ENCODE measurements around the gene BLNK. TPM values are rescaled to one million over a fixed set of nuclear protein-coding genes. Genes with fewer than 3 reads are reported as not detected.

Gene BLNK
- polyA plus RNA-seq, 2 of the 4 experiments (the other 2 are of a cell fraction) = not detected

DNA sequence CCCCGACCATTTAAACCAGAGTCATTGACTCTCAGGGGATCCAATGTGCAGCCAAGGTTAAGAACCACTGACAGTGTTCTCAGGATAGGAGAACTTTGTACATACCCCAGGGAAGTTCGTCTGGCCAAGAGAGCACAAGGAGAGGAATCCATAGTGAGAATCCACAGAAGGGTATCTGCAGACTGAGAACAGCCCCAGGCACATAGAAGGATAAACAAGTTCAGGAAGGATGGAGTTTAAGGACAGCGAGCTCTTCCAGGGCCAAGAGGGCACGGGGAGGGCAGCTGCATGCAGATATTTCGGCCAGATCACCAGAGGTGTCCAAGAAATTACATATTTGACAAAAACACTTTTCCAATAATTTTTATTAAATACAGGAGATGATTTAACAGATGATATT, 16.4 kb downstream of the BLNK start:
- 46% methylated on average over 5 of the region's 5 CpGs for WGBS (ENCODE audit: missing lambda C conversion rate)
- ATAC-seq = no peak
- ChIA-PET POLR2A (no interaction called here), CTCF (interaction anchor here (0.6 kb wide), 1 partner anchor 75 kb away, joined by 3 read pairs; no protein-coding TSS in a partner anchor)
- Histone ChIP-seq H3K4me2 (no peak overlapping the region), H3K27ac (no peak overlapping the region), H3K4me1 (no peaks in the 10 kb centered on the region), H3K9me3 (no peaks in the 10 kb centered on the region), H3K4me3 (no peak overlapping the region)
- no peak for TF ChIP-seq EHMT2 (IDR thresholded peaks at IDR 0.05; ENCODE audit: low read depth)
- TF ChIP-seq POLR2A (IDR thresholded peaks at IDR 0.05; ENCODE audit: low read length) = no peak
- TF ChIP-seq ZNF302 (CRISPR knock-in tag; IDR thresholded peaks at IDR 0.05) = no peak
- TF ChIP-seq KDM1A (IDR thresholded peaks at IDR 0.05; ENCODE audit: low read depth) = no peak
- TF ChIP-seq RCOR1 (IDR thresholded peaks at IDR 0.05; ENCODE audit: low read depth, low read length) = no peak
- TF ChIP-seq RAD21 (conservative IDR thresholded peaks at IDR 0.05 in 1 of 2, IDR thresholded peaks at IDR 0.05 in 1 of 2) = no peak
- TF ChIP-seq MAFK (IDR thresholded peaks at IDR 0.05; ENCODE audit: partially characterized antibody) = no peak
- TF ChIP-seq HOXA7 (CRISPR knock-in tag; IDR thresholded peaks at IDR 0.05) = no peak
- no peak for TF ChIP-seq CHD2 (IDR thresholded peaks at IDR 0.05; ENCODE audit: low read length, partially characterized antibody)
- no peak for TF ChIP-seq RNF2 (IDR thresholded peaks at IDR 0.05; ENCODE audit: borderline replicate concordance, low read depth)
- TF ChIP-seq, protein P1, sequence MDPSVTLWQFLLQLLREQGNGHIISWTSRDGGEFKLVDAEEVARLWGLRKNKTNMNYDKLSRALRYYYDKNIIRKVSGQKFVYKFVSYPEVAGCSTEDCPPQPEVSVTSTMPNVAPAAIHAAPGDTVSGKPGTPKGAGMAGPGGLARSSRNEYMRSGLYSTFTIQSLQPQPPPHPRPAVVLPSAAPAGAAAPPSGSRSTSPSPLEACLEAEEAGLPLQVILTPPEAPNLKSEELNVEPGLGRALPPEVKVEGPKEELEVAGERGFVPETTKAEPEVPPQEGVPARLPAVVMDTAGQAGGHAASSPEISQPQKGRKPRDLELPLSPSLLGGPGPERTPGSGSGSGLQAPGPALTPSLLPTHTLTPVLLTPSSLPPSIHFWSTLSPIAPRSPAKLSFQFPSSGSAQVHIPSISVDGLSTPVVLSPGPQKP (IDR thresholded peaks at IDR 0.05; ENCODE audit: low read depth, low read length) = no peak
- no peak for TF ChIP-seq POLR2AphosphoS2 (conservative IDR thresholded peaks at IDR 0.05; ENCODE audit: low read length)
- no peak for TF ChIP-seq FOSB (CRISPR knock-in tag; IDR thresholded peaks at IDR 0.05)
- FAIRE-seq = no peak
- DNase-seq (ENCODE audit: low read depth in 1 of 2, low spot score in 1 of 2) = no peak

DNA sequence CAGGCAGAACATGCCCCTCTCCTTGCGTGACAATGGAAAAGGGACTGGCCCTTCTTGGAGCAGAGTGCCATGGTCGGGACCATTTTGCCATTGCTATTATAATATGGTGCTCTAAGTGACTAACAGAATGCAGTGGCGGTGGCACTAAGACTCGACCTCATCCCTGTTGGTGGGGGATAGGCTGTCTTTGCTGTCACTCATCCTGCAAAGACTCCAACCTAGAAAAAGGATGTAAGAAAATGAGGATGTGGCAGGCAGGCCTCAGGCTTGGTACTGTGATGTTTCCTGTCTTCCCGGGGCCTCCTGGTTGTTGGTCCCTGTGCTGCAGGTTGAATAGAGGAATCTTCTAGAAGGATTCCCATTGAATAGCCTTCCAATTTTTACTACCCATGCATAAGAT, 18.6 kb downstream of the BLNK start:
- POLR2A ChIA-PET = no interaction called here

DNA sequence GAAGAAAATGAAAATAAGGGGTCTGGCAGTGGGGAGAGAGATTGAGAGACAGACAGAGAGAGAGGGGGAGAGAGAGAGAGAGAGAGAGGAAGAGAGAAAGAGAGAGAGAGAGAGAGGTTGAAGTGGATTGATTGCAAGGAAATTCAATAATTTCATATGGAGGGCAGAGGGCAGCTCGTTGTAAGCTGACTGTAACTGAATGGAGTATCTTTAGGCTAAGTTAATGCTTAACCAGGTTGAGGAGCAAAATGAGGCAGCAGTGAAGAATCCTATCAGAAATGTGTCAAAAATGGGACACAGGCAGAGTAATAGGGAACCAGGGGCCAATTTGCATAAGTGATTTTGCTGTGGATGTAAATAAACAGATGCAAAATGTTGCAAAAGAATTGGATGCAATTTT, 21.0 kb downstream of the BLNK start:
- no peak overlapping the region for H3K4me3 ChIP-seq
- WGBS (ENCODE audit: missing lambda C conversion rate) = 0% methylated on average over 1 of the region's 1 CpG
- ChIA-PET POLR2A (no interaction called here), CTCF (interaction anchor here (0.6 to 2.3 kb wide), 4 partner anchors 13 to 233 kb away, joined by 3 to 8 read pairs (median 4); no protein-coding TSS in a partner anchor)
- H3K9me3 ChIP-seq = no peaks in the 10 kb centered on the region
- no peak overlapping the region for H3K4me2 ChIP-seq
- H3K4me1 ChIP-seq = no peaks in the 10 kb centered on the region
- no peak overlapping the region for H3K27ac ChIP-seq
- DNase-seq (ENCODE audit: low read depth in 1 of 2, low spot score in 1 of 2) = no peak
- no peak for ATAC-seq
- no peak for FAIRE-seq
- TF ChIP-seq RFX5 (IDR thresholded peaks at IDR 0.05) (no peak), TP53 (CRISPR knock-in tag; IDR thresholded peaks at IDR 0.05) (no peak), CEBPB (IDR thresholded peaks at IDR 0.05) (no peak), MAZ (IDR thresholded peaks at IDR 0.05; ENCODE audit: borderline replicate concordance, low read depth, low read length) (no peak), HDAC2 (IDR thresholded peaks at IDR 0.05) (no peak), POLR2A (IDR thresholded peaks at IDR 0.05; ENCODE audit: low read length) (no peak), CHD2 (IDR thresholded peaks at IDR 0.05; ENCODE audit: low read length, partially characterized antibody) (no peak), KDM1A (IDR thresholded peaks at IDR 0.05; ENCODE audit: low read depth) (no peak)
- TF ChIP-seq, protein P2, sequence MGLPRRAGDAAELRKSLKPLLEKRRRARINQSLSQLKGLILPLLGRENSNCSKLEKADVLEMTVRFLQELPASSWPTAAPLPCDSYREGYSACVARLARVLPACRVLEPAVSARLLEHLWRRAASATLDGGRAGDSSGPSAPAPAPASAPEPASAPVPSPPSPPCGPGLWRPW (IDR thresholded peaks at IDR 0.05) = no peak
- TF ChIP-seq, protein P3, sequence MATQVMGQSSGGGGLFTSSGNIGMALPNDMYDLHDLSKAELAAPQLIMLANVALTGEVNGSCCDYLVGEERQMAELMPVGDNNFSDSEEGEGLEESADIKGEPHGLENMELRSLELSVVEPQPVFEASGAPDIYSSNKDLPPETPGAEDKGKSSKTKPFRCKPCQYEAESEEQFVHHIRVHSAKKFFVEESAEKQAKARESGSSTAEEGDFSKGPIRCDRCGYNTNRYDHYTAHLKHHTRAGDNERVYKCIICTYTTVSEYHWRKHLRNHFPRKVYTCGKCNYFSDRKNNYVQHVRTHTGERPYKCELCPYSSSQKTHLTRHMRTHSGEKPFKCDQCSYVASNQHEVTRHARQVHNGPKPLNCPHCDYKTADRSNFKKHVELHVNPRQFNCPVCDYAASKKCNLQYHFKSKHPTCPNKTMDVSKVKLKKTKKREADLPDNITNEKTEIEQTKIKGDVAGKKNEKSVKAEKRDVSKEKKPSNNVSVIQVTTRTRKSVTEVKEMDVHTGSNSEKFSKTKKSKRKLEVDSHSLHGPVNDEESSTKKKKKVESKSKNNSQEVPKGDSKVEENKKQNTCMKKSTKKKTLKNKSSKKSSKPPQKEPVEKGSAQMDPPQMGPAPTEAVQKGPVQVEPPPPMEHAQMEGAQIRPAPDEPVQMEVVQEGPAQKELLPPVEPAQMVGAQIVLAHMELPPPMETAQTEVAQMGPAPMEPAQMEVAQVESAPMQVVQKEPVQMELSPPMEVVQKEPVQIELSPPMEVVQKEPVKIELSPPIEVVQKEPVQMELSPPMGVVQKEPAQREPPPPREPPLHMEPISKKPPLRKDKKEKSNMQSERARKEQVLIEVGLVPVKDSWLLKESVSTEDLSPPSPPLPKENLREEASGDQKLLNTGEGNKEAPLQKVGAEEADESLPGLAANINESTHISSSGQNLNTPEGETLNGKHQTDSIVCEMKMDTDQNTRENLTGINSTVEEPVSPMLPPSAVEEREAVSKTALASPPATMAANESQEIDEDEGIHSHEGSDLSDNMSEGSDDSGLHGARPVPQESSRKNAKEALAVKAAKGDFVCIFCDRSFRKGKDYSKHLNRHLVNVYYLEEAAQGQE (IDR thresholded peaks at IDR 0.05) = no peak

More for the DNA sequence above, 18.6 kb downstream of the BLNK start:
- TF ChIP-seq ESRRA (IDR thresholded peaks at IDR 0.05; ENCODE audit: borderline replicate concordance, low read length) = no peak
- no peak for TF ChIP-seq HEYL (CRISPR knock-in tag; IDR thresholded peaks at IDR 0.05)
- TF ChIP-seq CHD4 (IDR thresholded peaks at IDR 0.05; ENCODE audit: borderline replicate concordance) = no peak
- TF ChIP-seq NPAS2 (CRISPR knock-in tag; IDR thresholded peaks at IDR 0.05; ENCODE audit: borderline replicate concordance) = no peak
- no peak for TF ChIP-seq CHD2 (IDR thresholded peaks at IDR 0.05; ENCODE audit: low read length, partially characterized antibody)
- no peak for TF ChIP-seq FOXS1 (CRISPR knock-in tag; IDR thresholded peaks at IDR 0.05)
- TF ChIP-seq ZSCAN20 (CRISPR knock-in tag; IDR thresholded peaks at IDR 0.05) = no peak
- TF ChIP-seq POLR2A (IDR thresholded peaks at IDR 0.05; ENCODE audit: low read length) = no peak
- TF ChIP-seq JUN (IDR thresholded peaks at IDR 0.05) = no peak
- TF ChIP-seq, protein P4, sequence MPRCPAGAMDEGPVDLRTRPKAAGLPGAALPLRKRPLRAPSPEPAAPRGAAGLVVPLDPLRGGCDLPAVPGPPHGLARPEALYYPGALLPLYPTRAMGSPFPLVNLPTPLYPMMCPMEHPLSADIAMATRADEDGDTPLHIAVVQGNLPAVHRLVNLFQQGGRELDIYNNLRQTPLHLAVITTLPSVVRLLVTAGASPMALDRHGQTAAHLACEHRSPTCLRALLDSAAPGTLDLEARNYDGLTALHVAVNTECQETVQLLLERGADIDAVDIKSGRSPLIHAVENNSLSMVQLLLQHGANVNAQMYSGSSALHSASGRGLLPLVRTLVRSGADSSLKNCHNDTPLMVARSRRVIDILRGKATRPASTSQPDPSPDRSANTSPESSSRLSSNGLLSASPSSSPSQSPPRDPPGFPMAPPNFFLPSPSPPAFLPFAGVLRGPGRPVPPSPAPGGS (IDR thresholded peaks at IDR 0.05) = no peak
- TF ChIP-seq HOXB13 (CRISPR knock-in tag; IDR thresholded peaks at IDR 0.05; ENCODE audit: low read depth) = no peak
- Histone ChIP-seq H3K27ac (no peak overlapping the region), H3K4me3 (no peak overlapping the region), H3K4me1 (no peaks in the 10 kb centered on the region), H3K9me3 (no peaks in the 10 kb centered on the region), H3K4me2 (no peak overlapping the region)
- ATAC-seq (no peak), DNase-seq (ENCODE audit: low read depth in 1 of 2, low spot score in 1 of 2) (no peak), FAIRE-seq (no peak)
- CTCF ChIA-PET = interaction anchor here (0.6 kb wide), 1 partner anchor 391 kb away, joined by 3 read pairs; no protein-coding TSS in a partner anchor
- WGBS (ENCODE audit: missing lambda C conversion rate) = 65% methylated on average over 5 of the region's 5 CpGs
